H1 (cell line): ENCODE measurements around the gene MPLKIP. TPM values are rescaled to one million over a fixed set of nuclear protein-coding genes. Genes with fewer than 3 reads are reported as not detected.

Source experiments
- CBX8 ChIP-seq: fragments of 300-800, 300-1000 bp; sonication (generic); IDR thresholded peaks from 2 replicates; pipeline ENCODE4 v1.7.1; 2016; ENCODE audit warnings: low read depth, low read length, borderline replicate concordance
- CHD7 ChIP-seq: fragments of 300-600 bp; sonication (generic); IDR thresholded peaks from 2 replicates; pipeline ENCODE4 v1.7.1; 2012; ENCODE audit warnings: low read length, moderate library complexity, mild to moderate bottlenecking, inconsistent platforms; ENCODE audit not compliant: insufficient replicate concordance
- E2F6 ChIP-seq: IDR thresholded peaks from 2 replicates; pipeline ENCODE4 v1.6.1; 2012; ENCODE audit warnings: inconsistent platforms
- GABPA ChIP-seq: IDR thresholded peaks from 2 replicates; pipeline ENCODE4 v1.6.1; 2011; ENCODE audit warnings: mild to moderate bottlenecking, low read length, moderate library complexity, borderline replicate concordance; ENCODE audit not compliant: insufficient read depth
- NRF1 ChIP-seq: IDR thresholded peaks from 2 replicates; pipeline ENCODE4 v1.6.1; 2011; ENCODE audit warnings: mild to moderate bottlenecking, low read depth, low read length, improper control_type of control experiment
- POLR2A ChIP-seq, 2 experiments: IDR thresholded peaks; 1 replicate in 1 of 2; 2 replicates in 1 of 2; pipeline ENCODE4 v1.6.1; 2011; ENCODE audit warnings: low read depth in 2 of 2, low read length in 2 of 2, mild to moderate bottlenecking in 2 of 2; ENCODE audit errors: control extremely low read depth in 1 of 2
- POU5F1 ChIP-seq: IDR thresholded peaks from 2 replicates; pipeline ENCODE4 v1.6.1; 2011; ENCODE audit warnings: low read depth, mild to moderate bottlenecking, low read length, moderate library complexity
- TAF1 ChIP-seq: IDR thresholded peaks from 2 replicates; pipeline ENCODE4 v1.6.1; 2011; ENCODE audit warnings: mild to moderate bottlenecking, low read depth, low read length
- ZNF274 ChIP-seq: IDR thresholded peaks from 2 replicates; pipeline ENCODE4 v1.7.0; 2012; ENCODE audit warnings: low read length, borderline replicate concordance; ENCODE audit errors: extremely low read depth
- polyA plus RNA-seq, 7 experiments: library from polyadenylated mRNA; depleted of rRNA in 3 of 7; stranded (reverse) in 5 of 7; unstranded in 2 of 7; fragments of >200 nt in 5 of 7; fragments of 200-250 nt in 2 of 7; gene quantifications; 1 replicate in 5 of 7; 2 replicates in 1 of 7; 4 replicates in 1 of 7; pipeline versions ENCODE4 v1.2.1 to v1.2.3, GENCODE V29; 2011 to 2013; ENCODE audit warnings: missing spikeins in 2 of 7, mixed read lengths in 2 of 7
- total RNA-seq: library from RNA; stranded (reverse); fragmentation: NEBNext Ultra II Directional; extraction: Animal tissue kit (Norgen Biotek cat#: 25700); gene quantifications from 2 replicates; pipeline ENCODE4 v1.2.1, GENCODE V29; 2021

Gene MPLKIP
- total and polyA plus RNA-seq, 2 of the 8 experiments (the other 6 are each of a cell fraction or from before 2014, with no cell fraction given) = 57.2 to 73.4 TPM

- TF ChIP-seq CHD7 (no peak), NRF1 (no peak), E2F6 (no peak), ZNF274 (no peak), GABPA (no peak), CBX8 (no peak), POU5F1 (no peak), POLR2A (IDR thresholded peaks at IDR 0.05; ENCODE audit: control extremely low read depth in 1 of 2, low read depth in 2 of 2, low read length in 2 of 2) (no peak), TAF1 (no peak)
- TF ChIP-seq, all 59 proteins: peak for 0
Measured at GRCh38 chr7:40092182-40092581, 42.2 kb downstream of the MPLKIP start (continued).
